GM12878 (cell line): Measurements from ENCODE around the gene NUP93. TPM values are rescaled to one million over a fixed set of nuclear protein-coding genes. Genes with fewer than 3 reads are reported as not detected.
A peak's percentile ranks its signal among the peaks of the same experiment; 100 is the strongest.

Source experiments
- ATAC-seq: fragments of 200-7000 bp; cut with Tn5 transposase; 3 replicates; pipeline ENCODE4 v1.9.1; 2020; ENCODE audit warnings: mild to moderate bottlenecking, moderate library complexity
- BruUV-seq: library from RNA; stranded (reverse); fragments of 400-500 nt; replicated peaks from 2 replicates; lab custom pipeline; 2021; lab: Mats Ljungman, UMichigan
- CTCF ChIA-PET: fragments of 300-600 bp; sonication (Branson Sonifier 250); formaldehyde crosslinking; extraction: SDS; loops from one replicate; lab custom pipeline; 2021; ENCODE audit warnings: inconsistent platforms; lab: Yijun Ruan, JAX
- POLR2A ChIA-PET: fragments of 350-600 bp; formaldehyde crosslinking; extraction: SDS; loops from one replicate; lab custom pipeline; 2021; ENCODE audit warnings: inconsistent platforms; lab: Charles Lee
- RAD21 ChIA-PET: fragments of 300-600 bp; sonication (Branson Sonifier 250); formaldehyde crosslinking; loops from one replicate; lab custom pipeline; 2023; ENCODE audit warnings: antibody characterized with exemption; ENCODE audit not compliant: unreplicated experiment; lab: Charles Lee
- SMC1A ChIA-PET: fragments of 300-600 bp; sonication (Branson Sonifier 250); formaldehyde crosslinking; loops from one replicate; lab custom pipeline; 2023; ENCODE audit not compliant: unreplicated experiment, uncharacterized antibody; lab: Charles Lee
- DNase-seq: peaks from one replicate; pipeline ENCODE4 v3.0.0-alpha.2; 2011; ENCODE audit warnings: low read depth, low spot score
- FAIRE-seq: peaks from 3 replicates; lab custom pipeline; 2011; peaks lifted over from hg19 to GRCh38; lab: Jason Lieb, UNC
- H2AFZ ChIP-seq: 2 replicates; pipeline ENCODE4 v1.6.0; 2011; ENCODE audit warnings: low read depth, low read length, control low read depth; ENCODE audit not compliant: control insufficient read depth
- H3K27ac ChIP-seq: 2 replicates; pipeline ENCODE4 v1.5.1; 2011; ENCODE audit warnings: control low read depth; ENCODE audit not compliant: control insufficient read depth, insufficient read depth
- H3K27me3 ChIP-seq, 2 experiments: replicated peaks in 1 of 2; 2 replicates each; pipeline versions ENCODE4 v1.6.0 to v1.6.1; 2011; ENCODE audit warnings: low read length in 1 of 2; ENCODE audit not compliant: control insufficient read depth in 2 of 2, insufficient read depth in 2 of 2
- H3K36me3 ChIP-seq, 2 experiments: 2 replicates each; pipeline ENCODE4 v1.5.1; 2011; ENCODE audit warnings: low read length in 1 of 2; ENCODE audit not compliant: control insufficient read depth in 2 of 2, insufficient read depth in 2 of 2
- H3K4me1 ChIP-seq: 2 replicates; pipeline ENCODE4 v1.6.1; 2011; ENCODE audit warnings: mild to moderate bottlenecking, low read length, moderate library complexity, mixed read lengths; ENCODE audit not compliant: control insufficient read depth, insufficient read depth
- H3K4me2 ChIP-seq: 2 replicates; pipeline ENCODE4 v1.6.0; 2011; ENCODE audit warnings: control low read depth; ENCODE audit not compliant: control insufficient read depth, insufficient read depth
- H3K4me3 ChIP-seq: fragments of 200-600 bp; sonication (generic); 2 replicates; pipeline ENCODE4 v1.5.1; 2016
- H3K79me2 ChIP-seq: 2 replicates; pipeline ENCODE4 v1.6.0; 2011; ENCODE audit warnings: low read length; ENCODE audit not compliant: control insufficient read depth, insufficient read depth
- H3K9ac ChIP-seq: 2 replicates; pipeline ENCODE4 v1.8.0; 2011; ENCODE audit warnings: low read length, control low read depth, mixed read lengths; ENCODE audit not compliant: control insufficient read depth, insufficient read depth
- H3K9me3 ChIP-seq: replicated peaks from 3 replicates; pipeline ENCODE4 v1.5.1; 2011; ENCODE audit warnings: mild to moderate bottlenecking, low read length; ENCODE audit not compliant: control insufficient read depth, insufficient read depth
- H4K20me1 ChIP-seq: 2 replicates; pipeline ENCODE4 v1.6.0; 2011; ENCODE audit not compliant: control insufficient read depth, insufficient read depth
- BCL11A ChIP-seq: IDR thresholded peaks from 2 replicates; pipeline ENCODE4 v1.6.1; 2011; ENCODE audit warnings: low read depth, low read length
- BHLHE40 ChIP-seq, 2 experiments: fragments of 450-650 bp in 1 of 2; IDR thresholded peaks; 2 replicates each; pipeline ENCODE4 v1.6.1; 2011 to 2017; ENCODE audit warnings: low read depth in 2 of 2, borderline replicate concordance in 1 of 2, improper control_type of control experiment in 1 of 2, low read length in 1 of 2, mild to moderate bottlenecking in 1 of 2
- CBFB ChIP-seq: IDR thresholded peaks from 2 replicates; pipeline ENCODE4 v1.6.1; 2016; ENCODE audit warnings: antibody characterized with exemption, low read depth
- CREM ChIP-seq: IDR thresholded peaks from 2 replicates; pipeline ENCODE4 v1.6.1; 2014; ENCODE audit warnings: antibody characterized with exemption, low read depth
- DPF2 ChIP-seq: fragments of 450-650 bp; IDR thresholded peaks from 2 replicates; pipeline ENCODE4 v1.6.1; 2017; ENCODE audit warnings: mild to moderate bottlenecking
- EED ChIP-seq: sonication (generic); IDR thresholded peaks from 2 replicates; pipeline ENCODE4 v1.6.1; 2016; ENCODE audit warnings: antibody characterized with exemption, low read depth
- HCFC1 ChIP-seq: fragments of 150-350 bp; IDR thresholded peaks from 2 replicates; pipeline ENCODE4 v1.6.1; 2014; ENCODE audit warnings: low read length
- HDGF ChIP-seq: fragments of 450-650 bp; IDR thresholded peaks from 2 replicates; pipeline ENCODE4 v1.6.1; 2016; ENCODE audit warnings: antibody characterized with exemption
- IKZF1 ChIP-seq: fragments of 450-650 bp; conservative IDR thresholded peaks from 2 replicates; pipeline ENCODE4 v1.6.1; 2017; ENCODE audit warnings: antibody characterized with exemption, mild to moderate bottlenecking
- IKZF2 ChIP-seq, 2 experiments: fragments of 450-650 bp; IDR thresholded peaks; 2 replicates each; pipeline ENCODE4 v1.6.1; 2017; ENCODE audit warnings: mild to moderate bottlenecking in 2 of 2, moderate library complexity in 2 of 2
- MEF2A ChIP-seq: IDR thresholded peaks from 2 replicates; pipeline ENCODE4 v1.6.1; 2011; ENCODE audit warnings: low read depth, mild to moderate bottlenecking, low read length, moderate library complexity; ENCODE audit not compliant: insufficient read depth
- MEF2B ChIP-seq: fragments of 450-650 bp; IDR thresholded peaks from 2 replicates; pipeline ENCODE4 v1.6.1; 2018; ENCODE audit warnings: mild to moderate bottlenecking, moderate library complexity; ENCODE audit not compliant: partially characterized antibody, poor library complexity, severe bottlenecking
- MTA2 ChIP-seq: fragments of 450-650 bp; IDR thresholded peaks from 2 replicates; pipeline ENCODE4 v1.6.1; 2016; ENCODE audit warnings: low read depth, mild to moderate bottlenecking, moderate library complexity
- NBN ChIP-seq: fragments of 450-650 bp; IDR thresholded peaks from 2 replicates; pipeline ENCODE4 v1.6.1; 2016
- PAX5 ChIP-seq: IDR thresholded peaks from 2 replicates; pipeline ENCODE4 v1.6.1; 2011; ENCODE audit warnings: low read depth, low read length, borderline replicate concordance
- POLR2AphosphoS2 ChIP-seq: IDR thresholded peaks from 2 replicates; pipeline ENCODE4 v1.6.1; 2011; ENCODE audit warnings: low read depth, mild to moderate bottlenecking, low read length, improper control_type of control experiment, moderate library complexity
- POLR2AphosphoS5 ChIP-seq: IDR thresholded peaks from 2 replicates; pipeline ENCODE4 v1.6.1; 2011; ENCODE audit warnings: mild to moderate bottlenecking, low read length, inconsistent platforms
- RUNX3 ChIP-seq: IDR thresholded peaks from 2 replicates; pipeline ENCODE4 v1.6.1; 2012; ENCODE audit warnings: low read length, inconsistent platforms
- WRNIP1 ChIP-seq: IDR thresholded peaks from 2 replicates; pipeline ENCODE4 v1.6.1; 2011; ENCODE audit warnings: low read depth, low read length, improper control_type of control experiment, borderline replicate concordance
- ZNF207 ChIP-seq: fragments of 450-650 bp; IDR thresholded peaks from 2 replicates; pipeline ENCODE4 v1.6.1; 2014; ENCODE audit warnings: antibody characterized with exemption, mild to moderate bottlenecking, borderline replicate concordance
- WGBS: methylation state at CpG from one replicate; pipeline ENCODE4 v1.1.6; 2016; ENCODE audit warnings: low lambda C conversion rate; ENCODE audit not compliant: insufficient replicate concordance, insufficient coverage; ENCODE audit errors: missing lambda C conversion rate; 5-methylcytosine and 5-hydroxymethylcytosine counted together
- in situ Hi-C: fragments of 300-500 bp; cut with MboI; formaldehyde crosslinking; loops from 9 replicates; pipeline ENCODE4 v1.14.3; 2018; ENCODE audit warnings: mixed read lengths
- intact Hi-C: fragments of 100-400 bp; cut with micrococcal nuclease; formaldehyde crosslinking; loops from one replicate; pipeline ENCODE4 v1.14.2; 2022; ENCODE audit not compliant: unreplicated experiment
- polyA plus RNA-seq, 11 experiments: library from polyadenylated mRNA; depleted of rRNA in 4 of 11; unstranded in 6 of 11; stranded (reverse) in 5 of 11; fragments of >200 nt; fragmentation: Nextera tagmentation in 4 of 11; fragmentation: Illumina TruSeq in 1 of 11; extraction: Ambion mirVana in 4 of 11; extraction: Trizol in 1 of 11; gene quantifications; 1 replicate in 1 of 11; 2 replicates in 10 of 11; pipeline versions ENCODE4 v1.2.1 to v1.2.3, GENCODE V29; 2011 to 2016; ENCODE audit warnings: inconsistent platforms in 2 of 11, missing spikeins in 2 of 11, low read depth in 1 of 11
- total RNA-seq, 4 experiments: library from RNA; depleted of rRNA in 3 of 4; stranded (reverse); fragments of >200 nt in 3 of 4; fragmentation: Illumina TruSeq in 1 of 4; extraction: Trizol in 1 of 4; gene quantifications; 2 replicates each; pipeline versions ENCODE4 v1.2.1 to v1.2.3, GENCODE V29; 2013 to 2021
- TF ChIP-seq, protein P1 (sequence below): fragments of 450-650 bp; IDR thresholded peaks from 2 replicates; pipeline ENCODE4 v1.6.1; 2016; ENCODE audit warnings: mild to moderate bottlenecking

NUP93 gene
- total and polyA plus RNA-seq, 10 of the 15 experiments (the other 5 are each of a cell fraction or from before 2014, with no cell fraction given) = 82.2 to 175 (median 101) TPM

GRCh38 chr16:56728980-56729734 lies 772 bp upstream of the NUP93 start:
- RAD21 ChIA-PET = interaction anchor here (1.0 to 1.1 kb wide), 2 partner anchors 132 to 202 kb away, joined by 3 read pairs; no protein-coding TSS in a partner anchor
- Histone ChIP-seq H3K36me3 (no peaks in the 10 kb centered on the region), H3K79me2 (peaks cover 36% of the 10 kb centered on the region), H2AFZ (peak overlapping the region; percentile 95), H3K4me1 (peaks cover 20% of the 10 kb centered on the region), H3K4me2 (peak overlapping the region; percentile 91), H4K20me1 (no peaks in the 10 kb centered on the region), H3K27ac (peak overlapping the region; percentile 41; the same call in 1 of the 2 replicates), H3K9ac (peak overlapping the region; percentile 85), H3K4me3 (peak overlapping the region; percentile 95), H3K27me3 (no peaks in the 10 kb centered on the region), H3K9me3 (no peaks in the 10 kb centered on the region)
- WGBS = 5% methylated on average over 8 of the region's 8 CpGs
- TF ChIP-seq BCL11A = 0 out of 2 replicates have a peak, but pooled peaks have one; percentile 14
- peak; percentile 25; the same call in 1 of the 2 replicates for TF ChIP-seq HDGF
- TF ChIP-seq NBN = 0 out of 2 replicates have a peak, but pooled peaks have one; percentile 5
- no peak for TF ChIP-seq WRNIP1
- peak; percentile 55 for TF ChIP-seq MEF2B
- TF ChIP-seq IKZF2 (IDR thresholded peaks at IDR 0.05) = peak in 1 of 2 experiments; percentile 16; a peak in 1 of 4 replicates
- TF ChIP-seq HCFC1 = no peak
- peak; percentile 74; the same call in 1 of the 2 replicates for TF ChIP-seq MTA2
- TF ChIP-seq BHLHE40 (IDR thresholded peaks at IDR 0.05; ENCODE audit: borderline replicate concordance in 1 of 2, low read depth in 2 of 2, low read length in 1 of 2) = peak in 1 of 2 experiments; percentile 32; a peak in 1 of 4 replicates
- peak; percentile 24; the same call in 1 of the 2 replicates for TF ChIP-seq IKZF1
- TF ChIP-seq, protein P1, sequence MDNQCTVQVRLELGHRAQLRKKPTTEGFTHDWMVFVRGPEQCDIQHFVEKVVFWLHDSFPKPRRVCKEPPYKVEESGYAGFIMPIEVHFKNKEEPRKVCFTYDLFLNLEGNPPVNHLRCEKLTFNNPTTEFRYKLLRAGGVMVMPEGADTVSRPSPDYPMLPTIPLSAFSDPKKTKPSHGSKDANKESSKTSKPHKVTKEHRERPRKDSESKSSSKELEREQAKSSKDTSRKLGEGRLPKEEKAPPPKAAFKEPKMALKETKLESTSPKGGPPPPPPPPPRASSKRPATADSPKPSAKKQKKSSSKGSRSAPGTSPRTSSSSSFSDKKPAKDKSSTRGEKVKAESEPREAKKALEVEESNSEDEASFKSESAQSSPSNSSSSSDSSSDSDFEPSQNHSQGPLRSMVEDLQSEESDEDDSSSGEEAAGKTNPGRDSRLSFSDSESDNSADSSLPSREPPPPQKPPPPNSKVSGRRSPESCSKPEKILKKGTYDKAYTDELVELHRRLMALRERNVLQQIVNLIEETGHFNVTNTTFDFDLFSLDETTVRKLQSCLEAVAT = no peak
- TF ChIP-seq CBFB = no peak
- TF ChIP-seq RUNX3 = peak; percentile 42; the same call in 1 of the 2 replicates
- TF ChIP-seq CREM = no peak
- TF ChIP-seq ZNF207 = 0 out of 2 replicates have a peak, but pooled peaks have one; percentile 16
- TF ChIP-seq MEF2A = 0 out of 2 replicates have a peak, but pooled peaks have one; percentile 38
- no peak for TF ChIP-seq POLR2AphosphoS2
- 0 out of 2 replicates have a peak, but pooled peaks have one; percentile 10 for TF ChIP-seq DPF2
- peak; percentile 45; the same call in 1 of the 2 replicates for TF ChIP-seq POLR2AphosphoS5
- no peak for TF ChIP-seq EED
- TF ChIP-seq PAX5 = 0 out of 2 replicates have a peak, but pooled peaks have one; percentile 46
- no peak for ATAC-seq
- intact Hi-C loops = no loop called here
- SMC1A ChIA-PET = interaction anchor here (0.7 to 2.0 kb wide), 5 partner anchors 13 to 223 kb away, joined by 3 to 10 read pairs (median 3); no protein-coding TSS in a partner anchor
- TSS peak; percentile 96 for BruUV-seq
- in situ Hi-C loops = no loop called here
- POLR2A ChIA-PET = interaction anchor here (0.7 to 0.9 kb wide), 3 partner anchors 13 to 98 kb away, joined by 3 read pairs; no protein-coding TSS in a partner anchor
- no peak for FAIRE-seq
- DNase-seq = no peak
- CTCF ChIA-PET = interaction anchor here (1.0 to 2.1 kb wide), 4 partner anchors 9 to 139 kb away, joined by 3 to 8 read pairs (median 4); no protein-coding TSS in a partner anchor
